ENCODE data around the gene PHKG2.

Gene PHKG2

GRCh38 chr16:30728899-30729672, 19.1 kb upstream of the PHKG2 start:
- no peak for DNase-seq

- DNase-seq: no peak
These were observed 16.8 kb upstream of the PHKG2 start for GRCh38 chr16:30731411-30731810.

GRCh38 chr16:30736995-30737793, 11.0 kb upstream of the PHKG2 start:
- DNase-seq: no peak

GRCh38 chr16:30737794-30738648, 10.2 kb upstream of the PHKG2 start:
- DNase-seq: no peak

GRCh38 chr16:30738984-30739951, 9.0 kb upstream of the PHKG2 start:
- no peak for DNase-seq

GRCh38 chr16:30740364-30741251, 7.6 kb upstream of the PHKG2 start:
- DNase-seq: peak; percentile 82

- DNase-seq: no peak
These were observed 6.7 kb upstream of the PHKG2 start for GRCh38 chr16:30741461-30741914.

- DNase-seq: no peak
These were observed 4.5 kb upstream of the PHKG2 start for GRCh38 chr16:30743716-30744115.

GRCh38 chr16:30744183-30744582, 4.0 kb upstream of the PHKG2 start:
- no peak for DNase-seq

GRCh38 chr16:30745082-30745481, 3.1 kb upstream of the PHKG2 start:
- DNase-seq: no peak

GRCh38 chr16:30746638-30747175, 1.5 kb upstream of the PHKG2 start:
- no peak for DNase-seq

- DNase-seq: no peak
These were observed 894 bp upstream of the PHKG2 start for GRCh38 chr16:30747331-30747730.

GRCh38 chr16:30748634-30749445, 615 bp downstream of the PHKG2 start:
- no peak for DNase-seq

GRCh38 chr16:30750201-30750600, 2.0 kb downstream of the PHKG2 start:
- DNase-seq: no peak

- no peak for DNase-seq
These were observed 2.7 kb downstream of the PHKG2 start for GRCh38 chr16:30750876-30751465.

- no peak for DNase-seq
These were observed 5.4 kb downstream of the PHKG2 start for GRCh38 chr16:30753596-30753995.

GRCh38 chr16:30755955-30756780, 7.9 kb downstream of the PHKG2 start:
- DNase-seq: no peak

GRCh38 chr16:30756781-30757100, 8.5 kb downstream of the PHKG2 start:
- DNase-seq: no peak

GRCh38 chr16:30757316-30757715, 9.1 kb downstream of the PHKG2 start:
- no peak for DNase-seq

Measured in NCI-H2029 treated with DMSO at 0.1 percent for 48 hours (cell line).